Suprapubic skin (tissue), 4 donors: Measurements from ENCODE around the gene UGT1A6. TPM values are rescaled to one million over a fixed set of nuclear protein-coding genes. Genes with fewer than 3 reads are reported as not detected.

ENCODE experiments used
- DNase-seq, 2 donors: peaks; one replicate each; pipeline ENCODE4 v3.0.0-alpha.2; 2019; ENCODE audit warnings: low spot score in 2 of 2
- H3K27ac ChIP-seq: fragments of 200-600 bp; sonication (generic); one replicate; pipeline ENCODE4 v1.5.1; 2019
- H3K27me3 ChIP-seq: fragments of 200-600 bp; sonication (generic); one replicate; pipeline ENCODE4 v1.5.1; 2019
- H3K36me3 ChIP-seq: fragments of 200-600 bp; sonication (generic); one replicate; pipeline ENCODE4 v1.5.1; 2019
- H3K4me1 ChIP-seq: fragments of 200-600 bp; sonication (generic); one replicate; pipeline ENCODE4 v1.5.1; 2019
- H3K4me3 ChIP-seq: fragments of 200-600 bp; sonication (generic); one replicate; pipeline ENCODE4 v1.5.1; 2019; ENCODE audit warnings: mild to moderate bottlenecking
- H3K9me3 ChIP-seq: fragments of 200-600 bp; sonication (generic); one replicate; pipeline ENCODE4 v1.5.1; 2019
- EP300 ChIP-seq: sonication (generic); formaldehyde crosslinking; IDR thresholded peaks from one replicate; pipeline ENCODE4 v1.6.1; 2017; ENCODE audit warnings: antibody characterized with exemption
- POLR2A ChIP-seq, 2 donors: fragments of 450-650 bp; IDR thresholded peaks; one replicate each; pipeline ENCODE4 v1.6.1; 2017; ENCODE audit warnings: antibody characterized with exemption in 2 of 2, mild to moderate bottlenecking in 2 of 2, moderate library complexity in 2 of 2
- POLR2AphosphoS5 ChIP-seq, 3 donors: sonication (generic); formaldehyde crosslinking; IDR thresholded peaks; one replicate each; pipeline ENCODE4 v1.6.1; 2017; ENCODE audit warnings: antibody characterized with exemption in 3 of 3
- WGBS: methylation state at CpG from one replicate; pipeline ENCODE4 v1.1.5; 2018; 5-methylcytosine and 5-hydroxymethylcytosine counted together
- total RNA-seq, 4 donors: library from RNA; depleted of rRNA; stranded (reverse); fragments of >200 nt; gene quantifications; one replicate each; pipeline ENCODE4 v1.1.0, GENCODE V29; 2016
- TF ChIP-seq, protein P1 (sequence below), 2 donors: fragments of 200-600 bp in 1 of 2; fragments of 450-650 bp in 1 of 2; sonication (generic) in 1 of 2; IDR thresholded peaks; one replicate each; pipeline ENCODE4 v1.5.1; 2016 to 2019; ENCODE audit warnings: antibody characterized with exemption in 2 of 2, mild to moderate bottlenecking in 1 of 2, moderate library complexity in 1 of 2

The UGT1A6 gene
- total RNA-seq, 4 donors from 2014 or later = 7.4 to 26.3 (median 19.5) TPM

- no peaks in the 10 kb centered on the region for H3K4me1 ChIP-seq
- no peak for TF ChIP-seq POLR2A (IDR thresholded peaks at IDR 0.05)
- no peak for TF ChIP-seq POLR2AphosphoS5 (IDR thresholded peaks at IDR 0.05)
- TF ChIP-seq, protein P1, sequence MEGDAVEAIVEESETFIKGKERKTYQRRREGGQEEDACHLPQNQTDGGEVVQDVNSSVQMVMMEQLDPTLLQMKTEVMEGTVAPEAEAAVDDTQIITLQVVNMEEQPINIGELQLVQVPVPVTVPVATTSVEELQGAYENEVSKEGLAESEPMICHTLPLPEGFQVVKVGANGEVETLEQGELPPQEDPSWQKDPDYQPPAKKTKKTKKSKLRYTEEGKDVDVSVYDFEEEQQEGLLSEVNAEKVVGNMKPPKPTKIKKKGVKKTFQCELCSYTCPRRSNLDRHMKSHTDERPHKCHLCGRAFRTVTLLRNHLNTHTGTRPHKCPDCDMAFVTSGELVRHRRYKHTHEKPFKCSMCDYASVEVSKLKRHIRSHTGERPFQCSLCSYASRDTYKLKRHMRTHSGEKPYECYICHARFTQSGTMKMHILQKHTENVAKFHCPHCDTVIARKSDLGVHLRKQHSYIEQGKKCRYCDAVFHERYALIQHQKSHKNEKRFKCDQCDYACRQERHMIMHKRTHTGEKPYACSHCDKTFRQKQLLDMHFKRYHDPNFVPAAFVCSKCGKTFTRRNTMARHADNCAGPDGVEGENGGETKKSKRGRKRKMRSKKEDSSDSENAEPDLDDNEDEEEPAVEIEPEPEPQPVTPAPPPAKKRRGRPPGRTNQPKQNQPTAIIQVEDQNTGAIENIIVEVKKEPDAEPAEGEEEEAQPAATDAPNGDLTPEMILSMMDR (IDR thresholded peaks at IDR 0.05) = no peak
- peaks cover 3% of the 10 kb centered on the region for H3K27me3 ChIP-seq
- no peak overlapping the region for H3K4me3 ChIP-seq
- no peak overlapping the region for H3K27ac ChIP-seq
- H3K9me3 ChIP-seq = no peaks in the 10 kb centered on the region
- no peak for DNase-seq
- no peaks in the 10 kb centered on the region for H3K36me3 ChIP-seq
- 86% methylated on average over 4 of the region's 4 CpGs for WGBS
Observed at GRCh38 chr2:233780771-233781170, 88.1 kb downstream of the UGT1A6 start.

- WGBS = 91% methylated on average over 6 of the region's 7 CpGs
- Histone ChIP-seq H3K9me3 (no peaks in the 10 kb centered on the region), H3K27ac (no peak overlapping the region), H3K36me3 (no peaks in the 10 kb centered on the region), H3K4me1 (no peaks in the 10 kb centered on the region), H3K27me3 (no peaks in the 10 kb centered on the region), H3K4me3 (no peak overlapping the region)
- no peak for DNase-seq
- TF ChIP-seq, protein P1 (IDR thresholded peaks at IDR 0.05) = no peak
- TF ChIP-seq POLR2AphosphoS5 (IDR thresholded peaks at IDR 0.05) = no peak
- no peak for TF ChIP-seq EP300
- no peak for TF ChIP-seq POLR2A (IDR thresholded peaks at IDR 0.05)
Observed at GRCh38 chr2:233789554-233789953, 96.9 kb downstream of the UGT1A6 start.

- no peak for DNase-seq
- H3K36me3 ChIP-seq = no peaks in the 10 kb centered on the region
- no peaks in the 10 kb centered on the region for H3K27me3 ChIP-seq
- TF ChIP-seq, protein P1 (IDR thresholded peaks at IDR 0.05) = no peak
- TF ChIP-seq POLR2A (IDR thresholded peaks at IDR 0.05) = no peak
- no peaks in the 10 kb centered on the region for H3K4me1 ChIP-seq
- H3K9me3 ChIP-seq = no peaks in the 10 kb centered on the region
- no peak overlapping the region for H3K4me3 ChIP-seq
- WGBS = 86% methylated on average over 18 of the region's 18 CpGs
- H3K27ac ChIP-seq = no peak overlapping the region
Observed at GRCh38 chr2:233791151-233791882, 98.6 kb downstream of the UGT1A6 start.

- Histone ChIP-seq H3K4me1 (no peaks in the 10 kb centered on the region), H3K9me3 (no peaks in the 10 kb centered on the region), H3K4me3 (no peak overlapping the region), H3K36me3 (no peaks in the 10 kb centered on the region), H3K27ac (no peak overlapping the region), H3K27me3 (no peaks in the 10 kb centered on the region)
- 77% methylated on average over 9 of the region's 9 CpGs for WGBS
- DNase-seq = no peak
- no peak for TF ChIP-seq POLR2A (IDR thresholded peaks at IDR 0.05)
Observed at GRCh38 chr2:233791883-233792329, 99.2 kb downstream of the UGT1A6 start.

GRCh38 chr2:233792720-233793119, 100.0 kb downstream of the UGT1A6 start:
- WGBS = 84% methylated on average over 7 of the region's 7 CpGs
- no peak for DNase-seq
- Histone ChIP-seq H3K4me3 (no peak overlapping the region), H3K36me3 (no peaks in the 10 kb centered on the region), H3K27ac (no peak overlapping the region), H3K4me1 (no peaks in the 10 kb centered on the region), H3K27me3 (no peaks in the 10 kb centered on the region), H3K9me3 (no peaks in the 10 kb centered on the region)
- TF ChIP-seq POLR2AphosphoS5 (IDR thresholded peaks at IDR 0.05) (no peak), POLR2A (IDR thresholded peaks at IDR 0.05) (no peak), EP300 (no peak)
- TF ChIP-seq, protein P1 (IDR thresholded peaks at IDR 0.05) = no peak
